ENCODE data around the gene EPHA4.

EPHA4 gene

GRCh38 chr2:221449406-221449805 lies 122.7 kb downstream of the EPHA4 start:
- TF ChIP-seq GATA3 (IDR thresholded peaks at IDR 0.05; ENCODE audit: low read depth, low read length) (no peak), GATA2 (IDR thresholded peaks at IDR 0.05; ENCODE audit: low read depth, low read length) (no peak)

- no peak for TF ChIP-seq GATA3 (IDR thresholded peaks at IDR 0.05; ENCODE audit: low read depth, low read length)
- TF ChIP-seq GATA2 (IDR thresholded peaks at IDR 0.05; ENCODE audit: low read depth, low read length), result no peak
These were observed 123.2 kb downstream of the EPHA4 start for GRCh38 chr2:221448844-221449390.

GRCh38 chr2:221448057-221448843 lies 123.9 kb downstream of the EPHA4 start:
- no peak for TF ChIP-seq GATA3 (IDR thresholded peaks at IDR 0.05; ENCODE audit: low read depth, low read length)
- TF ChIP-seq GATA2 (IDR thresholded peaks at IDR 0.05; ENCODE audit: low read depth, low read length), result no peak

- TF ChIP-seq GATA2 (IDR thresholded peaks at IDR 0.05; ENCODE audit: low read depth, low read length) (no peak), GATA3 (IDR thresholded peaks at IDR 0.05; ENCODE audit: low read depth, low read length) (no peak)
These were observed 124.8 kb downstream of the EPHA4 start for GRCh38 chr2:221447310-221447709.

GRCh38 chr2:221446140-221446539 lies 126.0 kb downstream of the EPHA4 start:
- no peak for TF ChIP-seq GATA3 (IDR thresholded peaks at IDR 0.05; ENCODE audit: low read depth, low read length)
- TF ChIP-seq GATA2 (IDR thresholded peaks at IDR 0.05; ENCODE audit: low read depth, low read length), result no peak

GRCh38 chr2:221444106-221444505 lies 128.0 kb downstream of the EPHA4 start:
- TF ChIP-seq GATA2 (IDR thresholded peaks at IDR 0.05; ENCODE audit: low read depth, low read length), result no peak
- no peak for TF ChIP-seq GATA3 (IDR thresholded peaks at IDR 0.05; ENCODE audit: low read depth, low read length)

GRCh38 chr2:221443645-221444044 lies 128.5 kb downstream of the EPHA4 start:
- TF ChIP-seq GATA2 (IDR thresholded peaks at IDR 0.05; ENCODE audit: low read depth, low read length) (no peak), GATA3 (IDR thresholded peaks at IDR 0.05; ENCODE audit: low read depth, low read length) (no peak)

- TF ChIP-seq GATA2 (IDR thresholded peaks at IDR 0.05; ENCODE audit: low read depth, low read length) (no peak), GATA3 (IDR thresholded peaks at IDR 0.05; ENCODE audit: low read depth, low read length) (no peak)
These were observed 130.0 kb downstream of the EPHA4 start for GRCh38 chr2:221442128-221442527.

GRCh38 chr2:221439761-221440479 lies 132.2 kb downstream of the EPHA4 start:
- no peak for TF ChIP-seq GATA3 (IDR thresholded peaks at IDR 0.05; ENCODE audit: low read depth, low read length)
- TF ChIP-seq GATA2 (IDR thresholded peaks at IDR 0.05; ENCODE audit: low read depth, low read length), result no peak

GRCh38 chr2:221437056-221437455 lies 135.0 kb downstream of the EPHA4 start:
- no peak for TF ChIP-seq GATA3 (IDR thresholded peaks at IDR 0.05; ENCODE audit: low read depth, low read length)
- TF ChIP-seq GATA2 (IDR thresholded peaks at IDR 0.05; ENCODE audit: low read depth, low read length), result no peak

GRCh38 chr2:221435171-221435570 lies 136.9 kb downstream of the EPHA4 start:
- TF ChIP-seq GATA3 (IDR thresholded peaks at IDR 0.05; ENCODE audit: low read depth, low read length), result no peak
- TF ChIP-seq GATA2 (IDR thresholded peaks at IDR 0.05; ENCODE audit: low read depth, low read length), result no peak

GRCh38 chr2:221434142-221434541 lies 138.0 kb downstream of the EPHA4 start:
- no peak for TF ChIP-seq GATA3 (IDR thresholded peaks at IDR 0.05; ENCODE audit: low read depth, low read length)
- no peak for TF ChIP-seq GATA2 (IDR thresholded peaks at IDR 0.05; ENCODE audit: low read depth, low read length)

- TF ChIP-seq GATA3 (IDR thresholded peaks at IDR 0.05; ENCODE audit: low read depth, low read length), result no peak
- TF ChIP-seq GATA2 (IDR thresholded peaks at IDR 0.05; ENCODE audit: low read depth, low read length), result no peak
These were observed 140.6 kb downstream of the EPHA4 start for GRCh38 chr2:221431477-221431876.

- TF ChIP-seq GATA3 (IDR thresholded peaks at IDR 0.05; ENCODE audit: low read depth, low read length) (no peak), GATA2 (IDR thresholded peaks at IDR 0.05; ENCODE audit: low read depth, low read length) (no peak)
These were observed 142.2 kb downstream of the EPHA4 start for GRCh38 chr2:221429741-221430491.
